Skeletal muscle tissue (tissue), 4 donors: ENCODE data around the gene NDUFB11. TPM values are rescaled to one million over a fixed set of nuclear protein-coding genes. Genes with fewer than 3 reads are reported as not detected.
A peak's percentile ranks its signal among the peaks of the same experiment; 100 is the strongest.

Source experiments
- H3K27ac ChIP-seq: one replicate; pipeline ENCODE4 v1.7.0; 2013; ENCODE audit warnings: mild to moderate bottlenecking, low read depth, low read length, inconsistent platforms
- H3K27me3 ChIP-seq, 3 donors: one replicate each; pipeline ENCODE4 v1.7.0; 2013; ENCODE audit warnings: low read length in 3 of 3; ENCODE audit not compliant: control insufficient read depth in 3 of 3, insufficient read depth in 3 of 3
- H3K36me3 ChIP-seq, 3 donors: one replicate each; pipeline ENCODE4 v1.7.0; 2013; ENCODE audit warnings: low read length in 3 of 3; ENCODE audit not compliant: control insufficient read depth in 3 of 3, insufficient read depth in 3 of 3
- H3K4me1 ChIP-seq, 3 donors: one replicate each; pipeline ENCODE4 v1.7.0; 2013; ENCODE audit warnings: low read length in 3 of 3, mild to moderate bottlenecking in 3 of 3; ENCODE audit not compliant: control insufficient read depth in 3 of 3, insufficient read depth in 3 of 3
- H3K4me3 ChIP-seq, 3 donors: one replicate each; pipeline ENCODE4 v1.7.0; 2013; ENCODE audit warnings: low read length in 3 of 3
- H3K9ac ChIP-seq, 3 donors: one replicate each; pipeline ENCODE4 v1.7.0; 2013; ENCODE audit warnings: low read length in 3 of 3, mild to moderate bottlenecking in 3 of 3, moderate library complexity in 2 of 3, low read depth in 1 of 3
- H3K9me3 ChIP-seq, 3 donors: one replicate each; pipeline ENCODE4 v1.7.0; 2013; ENCODE audit warnings: low read length in 3 of 3; ENCODE audit not compliant: control insufficient read depth in 3 of 3
- total RNA-seq: library from RNA; depleted of rRNA; stranded (reverse); fragments of >200 nt; gene quantifications from one replicate; pipeline ENCODE4 v1.2.3, GENCODE V29; 2014
- donor health status: Osteomylitis.

The NDUFB11 gene
- total RNA-seq, 1 donor from 2014 or later, result 75.2 TPM

DNA sequence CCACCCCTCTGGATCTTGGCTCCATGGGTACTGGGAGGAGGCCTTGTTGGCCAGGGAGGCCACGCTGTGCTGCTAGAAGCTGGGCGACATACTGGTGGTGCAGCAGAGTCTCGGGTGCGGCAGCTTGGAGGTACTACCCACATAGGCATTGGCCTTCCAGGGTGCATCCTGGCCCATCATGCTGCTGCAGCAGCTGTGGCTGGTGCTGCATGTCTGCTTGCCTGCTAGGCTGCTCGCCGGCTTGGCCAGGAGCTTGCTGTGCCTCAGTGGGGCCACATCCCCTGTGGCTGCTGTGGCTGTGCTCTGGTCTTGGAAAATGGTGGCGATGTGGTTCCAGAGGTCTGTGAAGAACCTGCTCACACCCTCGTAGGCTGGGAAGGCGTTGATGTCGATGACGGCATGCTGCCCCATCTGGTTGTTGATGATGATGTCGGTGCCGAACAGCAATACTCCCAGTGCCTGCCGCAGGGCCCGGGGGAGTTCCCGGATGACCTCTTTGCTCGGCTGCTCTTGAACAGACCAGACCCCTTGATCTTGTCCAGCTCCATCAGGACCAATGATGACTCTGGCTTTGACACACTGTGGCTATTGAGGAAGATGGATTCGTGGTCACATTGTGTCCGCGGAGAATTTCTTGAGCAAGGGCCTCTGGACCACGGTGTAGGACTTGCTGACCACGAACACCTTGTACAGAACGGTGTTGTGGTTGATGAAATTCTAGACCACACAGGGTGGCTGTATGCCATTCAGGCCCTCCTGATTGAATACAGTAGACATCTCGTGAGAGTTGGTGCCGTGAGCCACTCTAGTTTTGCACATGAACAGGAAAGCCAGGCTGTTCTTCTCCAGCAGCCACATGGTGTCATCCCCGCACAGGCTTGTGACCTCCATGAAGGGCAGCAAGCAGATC lies 12.4 kb upstream of the NDUFB11 start:
- Histone ChIP-seq H3K27me3 (no peaks in the 10 kb centered on the region), H3K4me3 (no peak overlapping the region), H3K4me1 (no peaks in the 10 kb centered on the region), H3K36me3 (peaks cover 0 to 5% (median 2%) of the 10 kb centered on the region in 3 donors), H3K27ac (no peak overlapping the region), H3K9ac (no peak overlapping the region), H3K9me3 (no peaks in the 10 kb centered on the region)

DNA sequence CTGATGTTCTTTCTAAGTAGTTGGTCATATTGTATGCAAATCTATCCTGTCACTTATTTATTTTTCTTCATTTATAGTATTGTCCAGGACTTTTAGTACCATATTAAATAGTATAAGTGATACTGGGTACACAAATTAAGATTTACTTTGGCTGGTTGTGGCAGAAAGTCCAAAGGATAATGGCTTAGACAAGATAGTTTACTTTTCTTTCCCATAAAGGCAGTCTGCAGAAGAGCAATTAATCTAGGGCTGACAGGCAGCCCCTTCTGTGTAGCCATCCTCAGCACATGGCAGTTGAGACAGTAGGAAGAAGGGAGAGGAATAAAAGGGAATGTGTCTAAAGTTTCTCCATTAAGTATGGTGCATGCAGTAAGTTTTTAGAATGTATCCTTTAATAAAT lies 6.9 kb upstream of the NDUFB11 start:
- H3K27me3 ChIP-seq, result peaks cover 0 to 6% (median 0%) of the 10 kb centered on the region in 3 donors
- no peak overlapping the region for H3K9ac ChIP-seq
- H3K4me1 ChIP-seq, result peaks cover 7 to 14% (median 12%) of the 10 kb centered on the region in 3 donors
- H3K36me3 ChIP-seq, result no peaks in the 10 kb centered on the region
- peaks cover 0 to 2% (median 0%) of the 10 kb centered on the region in 3 donors for H3K9me3 ChIP-seq
- H3K27ac ChIP-seq, result no peak overlapping the region
- H3K4me3 ChIP-seq, result no peak overlapping the region

DNA sequence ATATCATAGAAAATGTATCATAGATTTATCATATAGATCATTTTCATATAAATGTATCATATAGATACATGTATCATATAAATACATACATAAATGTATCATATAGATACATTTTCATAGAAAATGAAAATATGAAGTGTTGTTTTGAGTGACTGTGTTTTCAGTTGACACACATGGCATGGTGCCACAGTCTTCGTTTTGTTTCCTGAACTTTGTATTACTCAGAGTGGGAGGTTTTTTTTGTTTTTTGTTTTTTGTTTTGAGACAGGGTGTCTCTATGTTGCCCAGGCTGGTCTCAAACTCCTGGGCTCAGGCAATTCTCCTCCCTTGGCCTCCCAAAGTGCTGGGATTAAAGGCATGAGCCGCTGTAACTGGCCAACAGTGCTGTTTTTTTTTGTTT lies 4.4 kb upstream of the NDUFB11 start:
- H3K9me3 ChIP-seq, result peaks cover 0 to 2% (median 0%) of the 10 kb centered on the region in 3 donors
- H3K36me3 ChIP-seq, result no peaks in the 10 kb centered on the region
- H3K4me3 ChIP-seq, result no peak overlapping the region
- no peak overlapping the region for H3K27ac ChIP-seq
- H3K27me3 ChIP-seq, result peaks cover 0 to 6% (median 0%) of the 10 kb centered on the region in 3 donors
- H3K4me1 ChIP-seq, result peaks cover 12 to 20% (median 18%) of the 10 kb centered on the region in 3 donors
- no peak overlapping the region for H3K9ac ChIP-seq

DNA sequence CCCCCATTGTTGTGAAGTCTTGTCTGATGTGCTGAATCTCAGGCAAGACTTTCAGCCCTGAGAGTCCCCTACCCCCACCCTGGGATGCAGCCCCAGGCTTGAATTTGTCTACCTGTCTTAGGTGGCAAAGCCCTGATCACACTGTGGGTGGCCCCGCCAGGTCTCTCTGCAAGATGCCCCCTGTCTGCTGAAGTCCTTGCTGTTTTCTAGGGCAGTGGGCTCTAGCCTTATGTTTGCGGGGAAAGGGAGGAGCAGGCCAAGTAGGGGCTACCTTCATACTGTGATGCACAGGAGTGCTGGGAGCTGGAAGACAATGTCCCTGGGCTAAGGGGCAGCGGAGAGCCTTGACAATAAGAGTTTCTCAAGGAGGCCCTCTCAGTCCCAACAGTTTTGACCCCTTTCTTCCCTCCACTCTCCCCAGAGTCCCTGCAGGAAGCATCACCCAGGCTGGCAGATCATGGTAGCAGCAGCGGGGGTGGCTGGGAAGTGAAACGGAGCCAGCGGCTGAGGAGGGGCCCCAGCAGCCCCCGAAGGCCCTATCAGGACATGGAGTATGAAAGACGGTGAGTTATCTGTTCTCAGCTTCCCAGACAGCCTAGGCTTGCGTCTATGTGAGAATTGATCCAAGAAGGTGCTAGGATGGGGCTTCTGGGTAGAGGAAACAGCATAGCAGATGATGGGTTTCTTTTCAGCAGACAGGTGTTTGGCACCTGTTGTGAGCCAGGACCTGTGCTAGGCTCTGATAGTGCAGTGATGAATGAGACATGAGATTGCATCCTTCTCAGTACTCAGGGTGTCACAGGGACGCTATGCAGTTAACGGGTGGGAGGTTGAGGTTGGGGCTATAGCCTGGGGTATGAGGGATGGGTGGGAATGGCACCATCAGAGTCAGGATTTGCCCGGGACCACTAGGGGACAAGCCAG lies 2.7 kb upstream of the NDUFB11 start:
- peak overlapping the region; percentile 93 for H3K27ac ChIP-seq
- peaks cover 16 to 22% (median 21%) of the 10 kb centered on the region in 3 donors for H3K4me1 ChIP-seq
- peaks cover 0 to 2% (median 0%) of the 10 kb centered on the region in 3 donors for H3K9me3 ChIP-seq
- H3K27me3 ChIP-seq, result peaks cover 0 to 6% (median 0%) of the 10 kb centered on the region in 3 donors
- peak overlapping the region in 2 of 3 donors; percentile 82 to 90 for H3K9ac ChIP-seq
- H3K36me3 ChIP-seq, result peaks cover 2 to 4% (median 4%) of the 10 kb centered on the region in 3 donors
- peak overlapping the region in 1 of 3 donors; percentile 85 for H3K4me3 ChIP-seq

DNA sequence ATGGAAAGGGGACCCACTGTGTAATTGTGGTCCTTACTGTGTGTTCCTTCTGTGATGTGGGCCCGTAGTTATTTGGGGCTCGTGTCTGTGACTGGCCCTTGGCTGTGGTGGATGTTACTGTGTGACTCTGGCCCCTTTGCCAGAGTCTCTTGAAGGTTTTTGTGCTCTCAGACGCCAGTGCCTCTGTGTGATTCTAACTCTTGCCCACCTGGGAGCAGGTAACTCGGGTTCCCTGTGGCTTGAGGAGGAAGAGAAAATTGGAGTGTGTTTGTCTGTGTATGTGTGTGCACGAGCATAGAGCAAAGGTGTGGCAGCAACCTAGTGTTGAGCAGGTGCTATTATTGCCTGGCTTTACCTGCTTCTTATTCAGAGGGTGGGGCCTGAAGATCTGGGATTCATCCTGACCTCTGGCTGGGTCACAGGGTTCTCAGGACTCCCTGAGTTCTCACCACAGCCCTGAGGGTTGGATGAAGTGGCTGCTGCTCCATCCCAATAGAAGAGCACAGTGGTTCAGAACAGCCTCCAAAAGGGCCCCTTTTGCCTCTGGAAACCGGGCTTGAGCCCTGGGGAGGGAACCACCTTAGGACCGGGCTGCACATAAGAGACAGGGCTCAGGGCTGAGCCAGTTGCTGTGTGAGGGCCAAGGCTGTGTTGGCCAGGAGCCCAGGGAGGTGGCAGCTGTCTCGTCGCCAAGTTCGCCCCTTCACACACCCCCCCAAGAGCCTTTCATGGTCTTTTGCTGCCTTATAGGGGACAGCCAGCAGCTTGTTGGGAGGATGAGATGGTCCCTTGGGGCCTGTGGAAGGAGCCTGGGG lies 1.8 kb upstream of the NDUFB11 start:
- H3K4me3 ChIP-seq, result peak overlapping the region; percentile 68 to 85 (median 80)
- peaks cover 0 to 6% (median 0%) of the 10 kb centered on the region in 3 donors for H3K27me3 ChIP-seq
- peaks cover 5 to 9% (median 8%) of the 10 kb centered on the region in 3 donors for H3K36me3 ChIP-seq
- H3K27ac ChIP-seq, result peak overlapping the region; percentile 93
- H3K9me3 ChIP-seq, result peaks cover 0 to 2% (median 0%) of the 10 kb centered on the region in 3 donors
- H3K9ac ChIP-seq, result peak overlapping the region; percentile 82 to 90 (median 90)
- peaks cover 16 to 22% (median 21%) of the 10 kb centered on the region in 3 donors for H3K4me1 ChIP-seq

DNA sequence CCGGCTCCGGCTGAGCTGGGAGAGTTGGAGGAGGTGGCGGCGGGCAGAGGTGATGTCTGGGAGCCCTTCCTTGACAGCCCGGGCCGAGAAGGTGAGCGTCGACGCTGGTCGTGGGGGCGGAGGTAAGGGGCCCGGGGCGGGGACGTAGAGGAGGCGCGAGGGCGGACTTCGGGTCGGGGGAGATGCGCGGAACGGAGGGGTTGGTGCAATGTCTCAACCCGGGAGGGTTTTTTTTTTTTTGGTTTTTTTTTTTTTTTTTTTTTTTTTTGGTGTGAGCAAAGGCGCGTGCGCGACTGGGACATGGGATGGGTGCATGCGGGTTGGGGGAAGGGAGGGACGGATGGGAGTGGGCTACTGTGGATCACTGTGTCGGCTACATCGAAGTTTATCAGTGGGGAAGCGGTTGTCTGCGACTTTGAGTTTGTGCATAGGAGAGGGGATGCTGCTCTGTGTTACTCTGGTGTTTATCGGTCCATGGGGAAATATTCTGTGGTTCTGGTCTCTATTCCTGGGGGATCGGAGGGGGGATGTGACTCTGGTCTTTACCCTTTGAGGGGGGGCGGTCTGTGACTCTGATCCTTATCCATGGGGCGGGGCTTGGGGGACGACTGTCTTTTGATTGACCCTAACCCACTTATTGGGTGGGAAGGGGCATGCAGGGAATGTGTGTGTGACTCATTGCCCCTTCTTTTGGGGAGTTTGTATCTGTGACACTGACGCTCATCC lies 1.1 kb upstream of the NDUFB11 start:
- Histone ChIP-seq H3K4me1 (peaks cover 16 to 22% (median 21%) of the 10 kb centered on the region in 3 donors), H3K36me3 (peaks cover 5 to 12% (median 9%) of the 10 kb centered on the region in 3 donors), H3K4me3 (peak overlapping the region; percentile 68 to 85 (median 80)), H3K27ac (peak overlapping the region; percentile 93), H3K9ac (peak overlapping the region; percentile 82 to 90 (median 90)), H3K9me3 (peaks cover 0 to 2% (median 0%) of the 10 kb centered on the region in 3 donors), H3K27me3 (peaks cover 0 to 9% (median 0%) of the 10 kb centered on the region in 3 donors)

DNA sequence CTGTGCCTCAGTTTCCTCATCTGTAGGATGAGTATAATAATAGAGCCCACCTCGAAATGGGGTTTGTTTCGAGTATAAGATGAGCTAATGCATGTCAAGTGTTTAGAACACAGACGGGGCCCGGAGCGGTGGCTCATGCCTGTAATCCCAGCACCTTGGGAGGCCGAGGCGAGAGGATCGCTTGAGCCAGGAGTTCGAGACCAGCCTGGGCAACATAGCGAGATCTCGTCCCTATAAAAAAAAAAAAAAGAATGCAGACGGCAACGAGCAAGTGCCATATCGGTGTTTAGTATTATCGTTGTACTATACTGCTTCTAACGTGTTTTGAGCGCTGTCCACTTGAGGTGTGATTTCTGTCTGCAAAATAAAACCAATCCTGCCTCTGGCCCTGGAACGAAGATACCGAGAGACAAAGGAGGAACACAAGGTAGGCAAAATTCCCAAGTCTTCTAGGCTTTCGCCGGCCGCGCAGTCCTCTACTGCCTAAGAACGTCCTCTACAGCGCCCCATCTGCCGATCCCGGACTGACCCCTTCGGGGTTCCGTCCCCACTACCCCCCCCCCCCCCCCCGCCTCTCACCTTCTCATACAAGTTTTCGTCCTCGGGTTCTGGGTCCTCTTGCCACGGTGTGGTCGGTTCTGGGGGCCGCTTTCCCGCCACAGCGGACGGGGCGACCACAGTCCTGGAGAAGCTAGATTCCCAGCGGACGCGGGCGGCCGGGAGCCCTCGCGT lies 442 bp downstream of the NDUFB11 start:
- Histone ChIP-seq H3K27me3 (peaks cover 0 to 13% (median 0%) of the 10 kb centered on the region in 3 donors), H3K4me3 (peak overlapping the region; percentile 78 to 89 (median 85)), H3K9ac (peak overlapping the region; percentile 63 to 90 (median 88)), H3K4me1 (peaks cover 16 to 22% (median 21%) of the 10 kb centered on the region in 3 donors), H3K9me3 (no peaks in the 10 kb centered on the region), H3K36me3 (peaks cover 5 to 12% (median 9%) of the 10 kb centered on the region in 3 donors), H3K27ac (peak overlapping the region; percentile 93)

DNA sequence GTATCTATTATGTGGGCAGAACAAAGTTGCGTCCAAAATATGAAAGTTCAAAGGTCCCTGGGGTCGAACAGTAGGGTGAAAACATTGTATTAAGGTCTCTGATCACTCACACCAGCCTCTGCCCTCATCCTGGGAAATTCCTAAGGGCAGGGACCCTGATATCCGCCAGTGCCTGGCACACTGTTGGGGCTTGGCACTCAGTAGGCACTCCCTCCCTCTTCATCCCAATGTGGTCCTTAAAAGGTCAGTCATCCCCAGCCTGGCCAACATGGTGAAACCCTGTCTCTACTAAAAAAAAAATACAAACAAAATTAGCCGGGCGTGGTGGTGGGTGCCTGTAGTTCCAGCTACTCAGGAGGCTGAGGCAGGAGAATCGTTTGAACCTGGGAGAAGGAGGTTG lies 6.3 kb downstream of the NDUFB11 start:
- H3K36me3 ChIP-seq, result peaks cover 5 to 12% (median 9%) of the 10 kb centered on the region in 3 donors
- no peaks in the 10 kb centered on the region for H3K4me1 ChIP-seq
- H3K9me3 ChIP-seq, result no peaks in the 10 kb centered on the region
- H3K4me3 ChIP-seq, result no peak overlapping the region
- H3K27ac ChIP-seq, result no peak overlapping the region
- H3K9ac ChIP-seq, result no peak overlapping the region
- H3K27me3 ChIP-seq, result peaks cover 0 to 8% (median 0%) of the 10 kb centered on the region in 3 donors
